Activated CD4-positive, alpha-beta T cell treated with anti-CD3 and anti-CD28 coated beads, Interleukin-2, Interleukin-6, amounts not matched to agents 100 ng/mL and 50 ng/mL, durations not matched to agents 16 hours and 8 hours (primary cell): ENCODE data around the gene TNFSF10.
A peak's percentile ranks its signal among the peaks of the same experiment; 100 is the strongest.
"Not testable (repeated sequence)": the region's sequence is repeated elsewhere in the genome, so short reads cannot be mapped to it uniquely, and the experiment has no call there.

Experiments
- DNase-seq: peaks from one replicate; pipeline ENCODE4 v3.0.0-alpha.2; 2020

The TNFSF10 gene

DNA sequence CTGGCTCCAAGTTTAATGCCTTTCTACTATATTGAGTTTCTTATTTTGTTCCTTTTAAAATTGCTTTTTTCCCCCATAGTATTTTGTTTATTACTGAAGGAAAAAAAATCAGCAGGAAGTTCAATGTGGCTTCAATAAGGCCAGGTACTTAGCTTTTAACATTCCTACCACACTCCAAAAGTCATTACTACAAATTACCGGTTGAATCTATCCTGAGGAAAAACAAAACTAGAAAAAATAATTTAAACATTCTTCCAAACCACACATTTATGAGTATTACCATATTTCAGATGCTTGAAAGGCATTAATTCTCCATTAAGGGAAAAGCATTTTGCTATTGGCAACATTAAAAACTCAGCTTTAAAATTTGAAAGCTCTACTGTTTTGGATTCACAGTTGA is 20.2 kb upstream of the TNFSF10 start:
- no peak for DNase-seq

DNA sequence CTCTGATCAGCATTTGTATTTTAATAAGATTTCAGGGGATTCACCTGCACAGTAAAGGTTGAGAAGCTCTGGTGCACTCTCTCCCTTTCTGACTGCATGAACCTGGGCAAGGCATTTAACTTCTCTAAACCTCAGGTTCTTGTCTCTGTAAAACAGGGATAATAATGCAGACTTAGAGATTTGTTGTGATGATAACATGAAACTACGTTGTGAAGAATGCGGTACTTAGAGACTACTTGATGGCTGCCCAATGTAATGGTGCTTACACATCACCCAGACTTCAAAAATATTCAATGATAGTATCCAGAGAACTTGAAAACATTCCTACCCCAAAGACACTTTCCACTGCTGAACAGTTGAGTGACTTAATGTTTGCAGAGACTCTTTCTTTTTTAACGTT is 19.8 kb upstream of the TNFSF10 start:
- no peak for DNase-seq

DNA sequence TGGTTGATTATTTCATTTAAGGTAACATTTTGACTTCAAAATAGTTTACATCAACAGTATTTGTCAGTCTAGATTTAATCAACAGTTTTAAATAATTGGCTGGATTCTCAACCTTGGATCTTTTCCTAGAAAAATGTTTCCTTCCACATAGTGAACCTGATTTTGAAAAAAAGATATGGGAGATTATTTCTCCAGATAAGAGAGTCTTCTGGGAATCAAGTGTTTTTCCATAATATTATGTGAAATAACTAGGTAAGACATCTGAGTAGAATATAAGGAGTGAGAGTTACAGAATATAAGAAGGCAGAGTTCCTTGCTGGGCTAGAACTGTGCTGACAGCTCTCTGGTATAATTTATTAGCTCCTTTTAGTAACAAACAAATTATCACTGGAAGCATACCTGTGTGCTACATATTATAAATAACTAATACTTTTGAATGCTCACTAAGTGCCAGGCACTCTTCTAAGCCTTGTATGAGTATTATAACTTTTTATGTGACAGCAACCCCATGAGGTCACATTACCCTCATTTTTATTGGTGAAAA is 18.8 kb upstream of the TNFSF10 start:
- DNase-seq = no peak

DNA sequence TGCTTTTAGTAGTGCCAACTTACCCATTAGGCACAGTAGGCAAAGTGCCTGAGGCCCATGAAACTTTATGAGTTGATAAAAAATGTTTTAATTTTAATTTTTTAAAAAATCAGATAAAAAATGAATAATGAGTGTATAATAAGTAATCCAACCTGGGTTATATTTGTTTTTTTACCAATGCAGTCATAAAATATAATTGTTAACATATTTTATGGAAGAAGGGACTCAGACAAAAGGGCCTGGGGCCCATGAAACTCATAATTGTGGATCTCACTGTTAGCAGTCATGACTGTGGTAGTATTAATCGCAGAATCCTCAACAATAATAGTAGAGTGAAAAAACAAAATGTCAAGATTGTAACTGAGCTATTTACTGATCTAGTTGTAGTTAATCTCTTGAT is 16.8 kb upstream of the TNFSF10 start:
- DNase-seq = no peak

DNA sequence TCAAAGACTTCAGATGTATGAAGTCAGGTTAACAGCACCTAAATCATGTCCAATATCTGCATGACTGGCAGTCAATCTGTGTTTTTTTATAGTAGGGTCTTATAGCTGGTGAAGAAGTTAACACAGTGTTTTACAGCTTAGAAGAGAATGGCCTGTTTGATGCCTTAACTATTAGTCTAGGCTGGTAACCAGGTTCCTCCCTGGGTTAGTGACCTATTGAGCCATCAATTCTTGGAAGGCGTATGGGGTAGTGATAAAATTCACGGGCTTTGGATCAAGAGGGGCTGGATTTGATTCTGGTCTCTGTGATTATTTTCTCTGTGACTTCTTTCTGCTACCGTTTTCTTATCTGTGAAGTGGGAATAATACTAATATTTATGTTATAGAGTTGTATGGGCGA is 16.0 kb upstream of the TNFSF10 start:
- DNase-seq = no peak

DNA sequence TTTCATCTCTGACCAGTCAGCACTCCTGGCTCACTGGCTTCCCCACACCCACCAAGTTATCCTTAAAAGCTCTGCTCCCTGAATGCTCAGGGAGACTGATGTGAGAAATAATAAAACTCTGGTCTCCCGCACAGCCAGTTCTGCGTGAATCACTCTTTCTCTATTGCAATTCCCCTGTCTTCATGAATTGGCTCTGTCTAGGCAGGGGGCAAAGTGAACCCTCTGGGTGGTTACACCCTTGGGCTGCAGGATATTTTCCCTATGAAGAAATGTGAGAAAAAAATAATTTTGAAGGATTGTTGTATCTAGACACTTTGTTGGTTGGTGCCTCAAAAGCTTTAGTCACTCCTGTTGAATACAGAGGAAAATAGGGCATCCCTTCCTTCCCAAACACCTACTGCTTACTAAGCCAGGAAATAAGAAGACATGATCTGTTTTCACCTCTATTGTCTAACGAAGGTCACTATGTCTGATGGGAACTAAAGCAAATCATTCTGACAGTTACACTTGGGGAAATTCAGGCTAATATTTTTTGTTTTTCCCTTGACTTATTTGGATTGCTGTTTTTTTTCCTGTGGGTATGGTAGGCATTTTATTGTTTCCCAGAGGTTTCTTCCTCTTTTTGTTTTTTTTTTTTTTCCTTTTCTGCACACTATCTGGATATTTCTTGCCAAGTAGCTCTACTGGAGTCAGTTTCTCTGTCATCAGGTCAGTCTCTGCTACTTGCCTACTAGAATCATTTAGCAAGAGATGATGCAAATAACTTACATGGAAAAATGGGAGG is 15.3 kb upstream of the TNFSF10 start:
- no peak for DNase-seq

DNA sequence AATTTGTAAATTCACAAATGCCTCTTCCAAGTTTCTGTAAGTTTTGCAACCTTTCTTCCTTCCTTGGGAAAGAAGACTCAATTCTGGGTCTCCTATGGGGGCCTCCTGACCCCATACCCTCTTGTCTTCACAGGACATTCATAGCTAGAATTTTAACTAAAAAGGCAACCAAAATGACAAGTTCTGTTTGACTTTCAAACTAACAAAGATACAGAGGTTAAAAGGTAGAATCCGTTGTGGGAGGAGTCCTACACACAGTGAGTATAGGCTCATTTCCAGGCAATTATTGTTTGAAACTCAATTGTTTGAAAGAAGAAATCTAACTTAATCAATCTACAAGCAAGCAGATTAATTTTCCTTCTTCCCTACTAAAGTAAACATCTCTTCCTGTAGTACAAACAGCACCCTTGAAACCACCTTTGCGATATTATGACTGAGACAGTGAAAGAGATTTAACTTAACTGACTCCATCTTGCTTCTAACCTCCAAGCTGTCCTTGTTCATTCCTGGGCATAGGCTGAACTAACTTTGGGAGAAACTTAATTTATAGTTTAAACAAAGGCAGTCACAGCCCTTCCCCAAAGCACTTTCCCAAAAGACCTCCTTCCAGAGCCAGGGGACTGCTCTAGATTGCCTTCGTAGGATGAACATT is 14.4 kb upstream of the TNFSF10 start:
- DNase-seq = no peak

DNA sequence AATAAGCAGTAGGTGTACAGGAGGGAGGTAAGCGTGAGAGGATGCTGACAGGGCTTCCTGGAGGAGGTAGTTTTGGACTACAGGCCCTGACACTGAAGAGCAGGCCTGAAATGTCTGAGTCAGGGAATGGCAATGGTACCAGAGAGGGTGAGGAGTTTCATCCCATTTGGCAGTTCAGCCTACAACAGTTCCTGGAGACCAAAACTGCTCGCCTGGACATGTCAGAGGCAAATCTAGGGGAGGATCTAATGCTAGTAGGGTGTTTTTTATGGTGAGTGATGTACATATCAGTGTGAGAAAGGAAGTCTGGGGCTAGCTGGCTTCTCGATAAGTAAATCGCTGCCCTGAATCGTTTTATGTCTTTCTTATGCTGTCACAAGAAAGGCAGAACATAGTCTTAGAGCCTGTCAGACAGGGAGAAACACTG is 13.8 kb upstream of the TNFSF10 start:
- DNase-seq = no peak

DNA sequence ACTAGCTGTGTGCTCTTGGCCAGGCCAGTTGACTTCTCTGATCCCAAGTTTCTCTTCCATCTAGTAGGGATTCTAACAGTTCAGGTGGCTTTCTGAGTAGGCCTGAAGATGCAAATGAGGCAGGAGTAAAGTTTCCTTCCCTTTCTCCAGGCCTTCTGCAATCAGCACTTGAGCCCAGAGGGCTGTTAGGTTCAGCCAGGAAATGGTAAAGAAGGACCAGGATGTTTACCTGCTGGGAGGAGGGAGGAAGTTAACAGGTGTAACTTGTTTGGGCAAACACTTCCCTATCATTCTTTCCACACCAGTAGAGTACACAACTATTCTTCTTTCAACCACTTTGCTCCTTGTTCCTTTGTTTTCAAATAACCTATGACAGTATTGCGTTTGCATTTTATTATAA is 13.3 kb upstream of the TNFSF10 start:
- DNase-seq = no peak

DNA sequence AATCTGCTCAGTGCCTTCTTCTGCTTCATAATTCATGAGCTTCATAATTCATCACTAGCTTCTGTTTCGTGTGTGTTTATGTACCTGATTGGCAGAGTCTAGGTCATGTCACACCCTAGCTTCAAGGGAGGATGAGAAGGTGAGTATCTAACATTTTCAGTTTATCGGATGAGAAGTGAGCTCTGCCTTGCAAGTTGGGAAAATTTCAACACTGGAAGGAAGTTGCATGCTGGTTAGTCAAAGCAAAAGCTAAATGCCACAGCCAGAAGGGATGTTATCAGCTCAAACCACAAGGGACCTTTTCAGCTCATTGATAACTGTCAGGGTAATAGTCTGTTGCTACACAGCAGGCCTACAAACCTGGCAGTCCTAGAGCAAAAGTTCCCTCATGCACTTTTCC is 7.3 kb upstream of the TNFSF10 start:
- DNase-seq = peak; percentile 88

DNA sequence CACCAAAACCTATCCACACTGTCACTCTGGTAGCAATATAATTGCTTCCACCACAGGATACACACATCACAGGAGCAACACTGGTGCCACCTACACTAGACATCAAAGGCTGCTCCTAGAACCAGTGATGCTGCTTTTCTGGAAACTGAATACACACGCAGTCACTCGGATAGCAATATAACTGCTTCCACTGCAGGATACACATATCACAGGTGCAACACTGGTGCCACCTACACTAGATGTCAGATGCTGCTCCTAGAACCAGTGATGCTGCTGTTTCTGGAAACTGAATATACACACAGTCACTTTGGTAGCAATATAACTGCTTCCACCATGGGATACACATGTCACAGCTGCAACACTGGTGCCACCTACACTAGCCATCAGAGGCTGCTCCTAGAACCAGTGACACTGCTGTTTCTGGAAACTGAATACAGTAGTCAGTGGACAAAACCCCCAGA is 6.9 kb upstream of the TNFSF10 start:
- peak; percentile 70 for DNase-seq

DNA sequence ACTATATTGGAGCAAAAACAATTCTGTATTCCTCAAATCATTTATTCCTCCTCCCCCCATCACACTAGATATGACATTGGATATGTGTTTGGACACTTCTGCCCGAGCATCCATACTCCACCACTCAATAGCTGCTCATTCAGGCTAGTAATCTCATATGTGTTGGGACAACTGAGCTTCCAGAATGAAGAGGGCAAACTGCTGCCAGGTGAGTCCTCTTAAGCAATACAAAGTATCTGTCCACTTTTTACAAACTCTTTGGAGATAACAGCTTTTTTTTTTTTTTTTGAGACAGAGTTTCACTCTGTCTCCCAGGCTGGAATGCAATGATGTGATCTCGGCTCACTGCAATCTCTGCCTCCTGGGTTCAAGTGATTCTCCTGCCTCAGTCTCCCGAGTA is 5.4 kb upstream of the TNFSF10 start:
- DNase-seq = no peak

DNA sequence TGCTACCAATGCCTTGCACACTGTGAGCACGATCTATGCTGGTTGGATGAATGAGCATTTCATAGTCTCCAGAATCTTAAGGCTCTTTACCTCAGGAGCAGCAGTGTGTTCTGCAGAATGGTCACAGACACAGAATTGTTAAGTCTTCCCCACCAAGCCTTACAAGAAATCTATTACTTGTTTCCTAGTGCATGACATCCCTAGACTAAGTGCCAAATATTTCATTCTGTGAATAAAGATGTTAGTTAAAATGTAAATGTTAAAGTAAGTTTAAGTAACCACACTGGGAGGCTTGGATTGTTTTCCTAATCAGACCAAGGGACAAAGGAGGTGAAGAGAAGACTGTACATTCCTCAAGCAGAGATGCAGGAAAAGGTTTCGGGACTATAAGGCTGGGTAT is 4.1 kb upstream of the TNFSF10 start:
- no peak for DNase-seq

DNA sequence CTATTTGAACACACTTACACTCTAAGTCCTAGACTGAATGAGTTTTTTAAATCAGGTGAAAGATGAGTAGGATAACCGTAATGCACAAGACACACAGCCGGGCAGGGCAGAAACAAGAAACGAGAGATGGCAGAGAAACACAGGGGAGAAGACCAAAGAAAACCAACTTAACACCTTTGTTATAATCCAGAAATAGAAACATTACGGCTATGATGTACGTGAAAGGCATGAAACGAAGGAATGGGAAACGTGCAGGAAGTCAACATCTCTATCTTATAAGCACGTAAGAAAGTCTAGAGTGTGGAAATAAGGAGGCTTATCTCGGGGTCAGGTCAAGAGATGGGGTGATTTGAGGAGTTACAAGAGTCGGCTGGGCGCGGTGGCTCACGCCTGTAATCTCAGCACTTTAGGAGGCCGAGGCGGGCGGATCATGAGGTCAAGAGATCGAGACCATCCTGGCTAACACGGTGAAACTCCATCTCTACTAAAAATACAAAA is 1.9 kb upstream of the TNFSF10 start:
- DNase-seq = no peak

DNA sequence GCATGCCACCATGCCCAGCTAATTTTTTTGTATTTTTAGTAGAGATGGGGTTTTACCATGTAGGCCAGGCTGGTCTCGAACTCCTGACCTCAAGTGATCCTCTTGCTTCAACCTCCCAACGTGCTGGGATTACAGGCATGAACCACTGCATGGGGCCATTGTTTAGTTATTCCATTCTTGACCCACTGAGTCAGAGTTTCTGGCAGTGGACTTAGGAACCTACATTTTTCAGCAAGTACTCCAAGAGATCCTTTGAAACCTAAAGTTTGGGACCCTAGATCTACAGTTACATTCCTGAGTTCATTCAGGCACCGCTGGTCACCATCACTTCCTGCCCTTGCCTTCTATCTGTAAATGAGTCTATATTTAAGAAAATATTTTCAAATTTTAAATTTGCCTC is 1.4 kb upstream of the TNFSF10 start:
- DNase-seq = no peak

DNA sequence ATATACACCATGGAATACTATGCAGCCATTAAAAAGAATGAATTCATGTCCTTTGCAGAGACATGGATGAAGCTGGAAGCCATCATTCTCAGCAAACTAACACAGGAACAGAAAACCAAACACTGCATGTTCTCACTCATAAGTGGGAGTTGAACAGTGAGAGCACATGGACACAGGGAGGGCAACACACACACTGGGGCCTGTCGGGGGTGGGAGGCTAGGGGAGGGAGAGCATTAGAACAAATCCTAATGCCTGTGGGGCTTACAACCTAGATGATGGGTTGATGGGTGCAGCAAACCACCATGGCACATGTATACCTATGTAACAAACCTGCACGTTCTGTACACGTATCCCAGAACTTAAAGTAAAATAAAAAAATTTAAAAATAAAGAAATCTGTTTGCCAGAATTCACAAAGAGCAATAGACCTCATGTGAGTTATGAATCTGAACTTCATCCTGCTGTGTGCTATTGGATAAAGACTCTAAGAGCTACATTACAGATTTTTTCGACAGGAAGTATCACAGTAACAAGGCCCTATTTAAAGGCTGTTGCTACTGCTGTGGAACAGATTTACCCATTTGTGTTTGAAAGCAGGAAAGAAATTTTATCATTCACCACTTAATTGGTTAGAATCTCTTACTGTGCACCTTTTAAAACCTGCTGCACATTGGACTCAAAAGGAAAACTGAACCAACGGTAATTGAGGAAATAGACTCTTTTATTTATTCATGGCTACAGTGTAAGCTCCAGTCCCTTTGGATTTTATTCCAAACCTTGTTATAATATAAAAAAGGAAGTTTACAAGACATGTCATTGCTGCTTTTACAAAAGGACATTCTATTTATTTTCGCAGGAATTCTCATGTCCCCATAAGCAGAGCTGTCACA is 1.1 kb downstream of the TNFSF10 start:
- not testable (repeated sequence) for DNase-seq

DNA sequence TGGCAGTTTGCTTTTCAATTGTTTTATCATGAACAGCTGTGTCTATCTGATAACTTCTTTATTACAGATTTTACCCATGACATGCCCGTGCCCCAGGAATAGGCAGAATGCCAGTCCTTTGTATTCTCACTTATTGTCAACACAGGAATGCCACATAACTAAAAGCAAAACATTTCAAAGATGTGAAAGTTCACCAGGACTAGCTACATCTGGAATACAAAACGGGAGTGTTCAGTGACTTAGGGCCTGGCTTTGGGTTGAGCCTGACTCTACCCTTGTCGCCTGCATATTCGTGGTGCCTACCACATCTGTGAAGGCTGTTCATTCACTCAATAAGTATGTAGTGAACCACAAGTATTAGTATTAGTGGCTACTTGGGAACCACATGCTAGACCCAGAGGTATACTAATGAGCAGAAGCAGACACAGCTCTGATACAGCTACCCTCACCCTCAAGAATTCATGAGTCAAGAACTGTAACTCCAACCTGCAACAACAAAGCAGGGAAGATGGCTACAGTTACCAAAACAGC is 2.9 kb downstream of the TNFSF10 start:
- DNase-seq = peak; percentile 81

DNA sequence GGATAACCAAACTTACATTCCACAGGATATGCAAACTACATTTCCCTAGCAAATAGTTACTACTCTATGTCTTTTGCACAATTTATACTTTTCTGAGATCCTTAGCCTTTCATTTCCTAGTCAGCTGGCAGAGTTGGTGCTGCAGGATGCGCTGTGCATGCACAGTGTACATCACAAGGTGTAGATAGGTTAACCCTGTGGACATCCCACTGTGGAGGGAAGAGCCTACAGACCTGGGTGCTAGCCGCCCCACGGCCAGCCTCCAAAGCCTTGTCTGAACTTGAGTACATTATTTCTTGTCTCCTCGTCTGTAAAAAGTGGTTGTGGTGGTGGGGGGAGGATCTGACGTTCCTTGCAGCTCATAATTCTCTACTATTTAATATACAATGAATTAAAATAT is 3.5 kb downstream of the TNFSF10 start:
- DNase-seq = peak; percentile 54

DNA sequence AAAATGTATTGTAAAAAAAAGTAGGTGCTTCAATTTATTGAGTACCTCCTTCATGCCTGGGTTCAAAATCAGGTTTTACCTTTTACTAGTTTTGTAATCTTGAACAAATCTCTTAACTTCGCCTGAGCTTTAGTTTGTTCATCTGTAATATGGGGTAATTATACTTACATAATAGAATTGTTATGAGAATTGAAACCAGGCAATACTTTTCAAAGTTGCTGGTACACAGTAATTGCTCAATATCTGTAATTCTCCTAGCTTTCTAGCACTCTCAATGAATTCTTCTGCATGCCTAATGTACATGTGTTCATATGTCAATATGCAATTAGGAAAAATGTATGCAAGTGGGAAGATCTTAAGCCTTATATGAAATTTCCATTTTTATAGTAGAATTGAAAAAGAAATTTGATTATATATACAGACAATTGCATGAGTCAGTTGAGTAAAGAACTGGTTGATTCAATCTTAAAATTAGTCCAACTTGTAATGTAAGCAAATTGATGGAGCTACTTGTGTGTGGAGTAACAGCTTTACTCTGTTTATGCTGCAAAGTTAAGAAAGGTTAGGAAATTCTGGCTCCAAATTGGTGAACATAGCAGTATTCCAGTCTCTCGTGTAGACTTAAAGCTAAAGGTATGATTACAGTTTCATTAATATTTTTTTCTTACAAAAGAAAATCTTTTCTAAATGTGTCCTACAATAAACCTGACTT is 4.1 kb downstream of the TNFSF10 start:
- DNase-seq = no peak

DNA sequence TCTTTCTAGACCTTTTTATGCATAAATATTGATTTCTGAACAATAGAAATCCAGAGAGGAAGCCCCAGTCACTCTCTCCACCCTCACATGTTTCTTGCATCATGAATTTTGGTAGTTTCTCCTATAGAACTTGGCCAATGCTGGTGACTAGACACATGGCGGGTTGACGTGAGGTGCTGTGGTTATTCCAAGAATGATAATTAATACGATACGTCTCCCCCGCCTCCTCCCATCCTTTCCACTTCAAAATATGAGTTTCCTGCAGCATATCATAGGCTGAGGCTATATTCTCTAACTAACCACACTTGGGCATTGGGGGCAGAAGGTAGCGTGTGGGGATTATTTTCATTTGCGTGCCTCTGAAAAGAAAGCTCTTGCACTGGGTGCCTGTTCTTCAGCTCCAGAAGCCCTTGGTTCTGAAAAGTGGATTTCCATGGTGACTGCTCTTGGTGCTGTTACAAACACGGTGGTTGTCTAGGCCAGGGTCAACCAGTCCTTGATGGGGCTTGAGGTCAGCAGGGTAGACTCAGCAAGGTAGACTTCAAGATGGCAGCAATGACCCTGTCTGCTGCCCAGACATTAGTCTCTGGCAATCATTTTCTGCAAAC is 5.3 kb downstream of the TNFSF10 start:
- peak; percentile 84 for DNase-seq

DNA sequence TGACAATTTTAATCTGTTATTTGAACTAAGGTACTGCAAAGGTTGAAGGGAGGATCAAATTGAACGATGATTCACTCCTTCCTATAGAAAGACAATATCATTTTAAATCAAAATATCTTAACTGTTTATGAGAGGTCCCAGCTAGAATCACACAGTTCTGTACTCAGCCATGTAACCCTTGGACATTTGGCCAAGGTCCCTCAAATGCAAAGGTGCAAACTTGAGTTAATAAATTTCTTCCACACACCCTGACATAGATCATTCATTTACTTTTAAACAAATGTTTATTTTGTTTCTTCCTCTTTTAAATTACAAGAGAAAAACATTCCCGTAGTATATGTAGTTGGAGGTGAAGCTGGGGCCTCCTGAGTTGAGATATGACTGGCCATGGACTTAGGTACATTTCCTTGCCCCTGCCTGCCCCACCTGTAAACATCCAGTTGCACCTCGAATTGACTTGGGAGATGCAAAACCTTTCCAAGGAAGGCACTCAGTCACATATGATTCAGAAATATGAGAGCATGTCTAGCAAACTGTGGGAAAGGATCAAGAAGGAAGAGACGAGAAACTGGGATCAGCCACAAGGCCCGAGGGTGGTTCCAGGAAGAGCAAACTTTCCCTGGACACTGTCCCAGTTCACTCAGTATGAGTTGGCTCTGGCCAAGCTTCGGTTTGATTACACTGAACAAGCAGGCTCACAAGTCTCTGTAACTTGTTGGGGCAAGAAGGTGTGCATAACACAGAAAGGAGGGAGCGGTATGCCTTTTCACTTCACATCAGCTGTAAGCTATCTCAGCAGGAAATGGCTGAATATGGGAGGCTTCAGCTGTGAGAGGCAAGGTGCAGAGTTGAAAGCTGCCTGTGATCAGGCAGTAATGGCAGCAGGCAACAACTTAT is 6.7 kb downstream of the TNFSF10 start:
- peak; percentile 77 for DNase-seq
